Spleen (tissue), 11 donors: ENCODE data around the gene NOTO. TPM values are rescaled to one million over a fixed set of nuclear protein-coding genes. Genes with fewer than 3 reads are reported as not detected.

Source experiments
- DNase-seq: peaks from one replicate; pipeline ENCODE4 v3.0.0-alpha.2; 2020
- H3K27ac ChIP-seq, 8 donors: fragments of 200-600 bp; sonication (generic) in 7 of 8; 1 replicate in 4 of 8; 2 replicates in 4 of 8; pipeline versions ENCODE4 v1.5.0 to v1.8.0; 2016 to 2021; ENCODE audit warnings: inconsistent platforms in 4 of 8, mild to moderate bottlenecking in 4 of 8, moderate library complexity in 1 of 8
- H3K27me3 ChIP-seq, 7 donors: fragments of 200-600 bp; sonication (generic) in 6 of 7; replicated peaks in 1 of 7; 1 replicate in 4 of 7; 2 replicates in 3 of 7; pipeline versions ENCODE4 v1.5.0 to v1.8.0; 2016 to 2021; ENCODE audit warnings: inconsistent platforms in 3 of 7, mild to moderate bottlenecking in 1 of 7
- H3K36me3 ChIP-seq, 6 donors: fragments of 200-600 bp; sonication (generic) in 5 of 6; 1 replicate in 4 of 6; 2 replicates in 2 of 6; pipeline versions ENCODE4 v1.5.0 to v1.8.0; 2016 to 2021; ENCODE audit warnings: inconsistent platforms in 2 of 6
- H3K4me1 ChIP-seq, 6 donors: fragments of 200-600 bp; sonication (generic) in 5 of 6; 1 replicate in 3 of 6; 2 replicates in 3 of 6; pipeline versions ENCODE4 v1.5.0 to v1.8.0; 2016 to 2021; ENCODE audit warnings: inconsistent platforms in 3 of 6
- H3K4me3 ChIP-seq, 8 donors: fragments of 200-600 bp; sonication (generic) in 7 of 8; 1 replicate in 4 of 8; 2 replicates in 4 of 8; pipeline versions ENCODE4 v1.5.0 to v1.8.0; 2016 to 2021; ENCODE audit warnings: inconsistent platforms in 4 of 8, mild to moderate bottlenecking in 4 of 8, moderate library complexity in 2 of 8
- H3K9me3 ChIP-seq, 8 donors: fragments of 200-600 bp; sonication (generic) in 7 of 8; 1 replicate in 4 of 8; 2 replicates in 4 of 8; pipeline versions ENCODE4 v1.5.0 to v1.8.0; 2016 to 2021; ENCODE audit warnings: inconsistent platforms in 4 of 8
- CTCF ChIP-seq, 11 experiments: fragments of 200-600 bp in 7 of 11; fragments of 450-650 bp in 4 of 11; sonication (generic) in 4 of 11; IDR thresholded peaks in 8 of 11; conservative IDR thresholded peaks in 3 of 11; 1 replicate in 7 of 11; 2 replicates in 4 of 11; pipeline versions ENCODE4 v1.4.0 to v1.8.0; 2016 to 2021; ENCODE audit warnings: antibody characterized with exemption in 11 of 11, inconsistent platforms in 4 of 11, mild to moderate bottlenecking in 1 of 11
- POLR2A ChIP-seq, 3 donors: fragments of 450-650 bp; IDR thresholded peaks; one replicate each; pipeline ENCODE4 v1.5.1; 2017; ENCODE audit warnings: antibody characterized with exemption in 3 of 3, mild to moderate bottlenecking in 1 of 3
- POLR2AphosphoS5 ChIP-seq, 3 donors: sonication (generic); formaldehyde crosslinking; IDR thresholded peaks; one replicate each; pipeline ENCODE4 v1.5.1; 2017; ENCODE audit warnings: antibody characterized with exemption in 3 of 3
- WGBS, 5 donors: extraction: QIAGEN DNeasy Blood & Tissue Kit in 3 of 5; methylation state at CpG; one replicate each; pipeline versions ENCODE4 v1.1.5 to v1.1.7; 2013 to 2018; 5-methylcytosine and 5-hydroxymethylcytosine counted together
- intact Hi-C: fragments of 100-400 bp; cut with DNase I; formaldehyde crosslinking; loops from one replicate; pipeline ENCODE4 v1.15.0; 2023; ENCODE audit warnings: low total_unique reads
- polyA plus RNA-seq, 3 donors: library from polyadenylated mRNA; stranded (reverse); fragments of 200-250 nt; gene quantifications; one replicate each; pipeline ENCODE4 v1.2.1, GENCODE V29; 2013
- total RNA-seq, 7 donors: library from RNA; depleted of rRNA in 3 of 7; stranded (reverse); fragments of >200 nt in 3 of 7; fragmentation: NEBNext Ultra II Directional in 4 of 7; extraction: Animal tissue kit (Norgen Biotek cat#: 25700) in 4 of 7; gene quantifications; one replicate each; pipeline versions ENCODE4 v1.1.0 to v1.2.1, GENCODE V29; 2016 to 2021
- donor health status: healthy with polysubstance abuse.
- donor health status: DM: no; HTN: no; CAD: no; lungs with moderate emphysema.
- donor health status: DM: no; HTN: no; CAD: no.
- donor health status: Bipolar disorder and iron deficiency.
- donor health status: healthy.
- donor health status: DM: no; HTN: no; CAD: no.
- donor health status: DM: yes; HTN: yes; CAD: no.

The NOTO gene
- total and polyA plus RNA-seq, 10 donors = not detected

GRCh38 chr2:73205611-73206010, 3.2 kb downstream of the NOTO start:
- DNase-seq = no peak
- H3K27ac ChIP-seq = no peak overlapping the region
- H3K36me3 ChIP-seq = no peaks in the 10 kb centered on the region
- intact Hi-C loops = no loop called here
- TF ChIP-seq POLR2A (IDR thresholded peaks at IDR 0.05) (no peak), CTCF (IDR thresholded peaks at IDR 0.05 in 8 of 11, conservative IDR thresholded peaks at IDR 0.05 in 3 of 11) (no peak), POLR2AphosphoS5 (IDR thresholded peaks at IDR 0.05) (no peak)
- no peak overlapping the region for H3K4me3 ChIP-seq
- H3K27me3 ChIP-seq = peaks cover 8 to 70% (median 36%) of the 10 kb centered on the region in 7 donors
- peaks cover 10 to 20% (median 17%) of the 10 kb centered on the region in 6 donors for H3K4me1 ChIP-seq
- 83 to 92% (median 87%) methylated on average over 6 of the region's 6 CpGs for WGBS, 5 donors
- H3K9me3 ChIP-seq = no peaks in the 10 kb centered on the region

GRCh38 chr2:73208258-73208657, 5.9 kb downstream of the NOTO start:
- H3K27ac ChIP-seq = no peak overlapping the region
- no peaks in the 10 kb centered on the region for H3K9me3 ChIP-seq
- H3K27me3 ChIP-seq = peaks cover under 1 to 44% (median 12%) of the 10 kb centered on the region in 7 donors
- peaks cover 6 to 17% (median 13%) of the 10 kb centered on the region in 6 donors for H3K4me1 ChIP-seq
- 65 to 93% (median 85%) methylated on average over 3 of the region's 3 CpGs for WGBS, 5 donors
- TF ChIP-seq POLR2AphosphoS5 (IDR thresholded peaks at IDR 0.05) (no peak), POLR2A (IDR thresholded peaks at IDR 0.05) (no peak), CTCF (IDR thresholded peaks at IDR 0.05 in 8 of 11, conservative IDR thresholded peaks at IDR 0.05 in 3 of 11) (no peak)
- intact Hi-C loops = no loop called here
- H3K4me3 ChIP-seq = no peak overlapping the region
- no peaks in the 10 kb centered on the region for H3K36me3 ChIP-seq
- no peak for DNase-seq

GRCh38 chr2:73210019-73210418, 7.6 kb downstream of the NOTO start:
- DNase-seq = no peak
- Histone ChIP-seq H3K36me3 (no peaks in the 10 kb centered on the region), H3K4me3 (no peak overlapping the region), H3K27me3 (peaks cover 0 to 26% (median 0%) of the 10 kb centered on the region in 7 donors), H3K4me1 (peaks cover 15 to 30% (median 25%) of the 10 kb centered on the region in 6 donors), H3K27ac (no peak overlapping the region), H3K9me3 (no peaks in the 10 kb centered on the region)
- intact Hi-C loops = no loop called here
- TF ChIP-seq CTCF (IDR thresholded peaks at IDR 0.05 in 8 of 11, conservative IDR thresholded peaks at IDR 0.05 in 3 of 11) (no peak), POLR2AphosphoS5 (IDR thresholded peaks at IDR 0.05) (no peak), POLR2A (IDR thresholded peaks at IDR 0.05) (no peak)
- WGBS, 5 donors = 77 to 95% (median 82%) methylated on average over 4 of the region's 4 CpGs

GRCh38 chr2:73210696-73211095, 8.3 kb downstream of the NOTO start:
- DNase-seq = peak; percentile 52
- no peaks in the 10 kb centered on the region for H3K36me3 ChIP-seq
- no peak overlapping the region for H3K27ac ChIP-seq
- no peak for TF ChIP-seq CTCF (IDR thresholded peaks at IDR 0.05 in 8 of 11, conservative IDR thresholded peaks at IDR 0.05 in 3 of 11)
- no peak for TF ChIP-seq POLR2AphosphoS5 (IDR thresholded peaks at IDR 0.05)
- no peak for TF ChIP-seq POLR2A (IDR thresholded peaks at IDR 0.05)
- H3K9me3 ChIP-seq = no peaks in the 10 kb centered on the region
- peaks cover 20 to 37% (median 31%) of the 10 kb centered on the region in 6 donors for H3K4me1 ChIP-seq
- intact Hi-C loops = no loop called here
- WGBS, 5 donors = 79 to 95% (median 91%) methylated on average over 3 to 6 of the region's 6 CpGs
- H3K4me3 ChIP-seq = no peak overlapping the region
- peaks cover 0 to 19% (median 0%) of the 10 kb centered on the region in 7 donors for H3K27me3 ChIP-seq
